ENCODE results near the gene OR2T27.

The OR2T27 gene

GRCh38 chr1:248696261-248696660, 40.9 kb upstream of the OR2T27 start:
- no peak for DNase-seq (ENCODE audit: low read depth)
- TF ChIP-seq CTCF (conservative IDR thresholded peaks at IDR 0.05; ENCODE audit: low read depth, low read length) = no peak
- no peak overlapping the region for H3K4me3 ChIP-seq (ENCODE audit: low read length)

DNA sequence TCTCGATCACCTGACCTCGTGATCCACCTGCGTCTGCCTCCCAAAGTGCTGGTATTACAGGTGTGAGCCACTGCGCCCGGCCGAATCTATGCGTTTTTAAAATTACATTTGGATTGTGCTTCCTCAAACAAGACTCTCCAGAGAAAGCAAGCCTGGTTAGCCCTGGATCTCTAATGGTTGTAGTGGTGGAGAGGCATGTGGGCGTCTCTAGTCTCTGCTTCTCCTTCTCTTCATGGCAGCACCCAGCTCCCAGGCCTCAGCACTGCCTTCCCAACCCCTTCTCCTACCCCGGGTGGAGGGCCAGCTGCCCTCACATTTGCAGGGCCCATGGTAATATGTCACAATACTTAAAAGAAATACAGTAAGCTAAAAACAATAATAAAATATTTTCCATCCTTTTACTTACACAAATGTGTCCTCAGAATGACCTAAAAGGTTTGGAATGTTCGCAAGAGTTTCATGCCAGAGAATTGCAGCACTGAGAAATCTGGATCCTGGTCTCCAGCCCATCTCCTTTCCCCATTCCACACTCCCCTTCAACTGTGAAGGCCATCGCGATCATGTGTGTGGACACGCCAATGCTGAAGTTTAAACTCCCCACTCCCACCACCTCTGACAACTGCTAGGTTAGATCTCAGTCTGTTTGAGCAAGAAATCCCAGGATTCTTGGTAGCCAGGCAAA, 40.3 kb upstream of the OR2T27 start:
- DNase-seq (ENCODE audit: low read depth) = no peak
- H3K4me3 ChIP-seq (ENCODE audit: low read length) = no peak overlapping the region
- TF ChIP-seq CTCF (conservative IDR thresholded peaks at IDR 0.05; ENCODE audit: low read depth, low read length) = no peak

DNA sequence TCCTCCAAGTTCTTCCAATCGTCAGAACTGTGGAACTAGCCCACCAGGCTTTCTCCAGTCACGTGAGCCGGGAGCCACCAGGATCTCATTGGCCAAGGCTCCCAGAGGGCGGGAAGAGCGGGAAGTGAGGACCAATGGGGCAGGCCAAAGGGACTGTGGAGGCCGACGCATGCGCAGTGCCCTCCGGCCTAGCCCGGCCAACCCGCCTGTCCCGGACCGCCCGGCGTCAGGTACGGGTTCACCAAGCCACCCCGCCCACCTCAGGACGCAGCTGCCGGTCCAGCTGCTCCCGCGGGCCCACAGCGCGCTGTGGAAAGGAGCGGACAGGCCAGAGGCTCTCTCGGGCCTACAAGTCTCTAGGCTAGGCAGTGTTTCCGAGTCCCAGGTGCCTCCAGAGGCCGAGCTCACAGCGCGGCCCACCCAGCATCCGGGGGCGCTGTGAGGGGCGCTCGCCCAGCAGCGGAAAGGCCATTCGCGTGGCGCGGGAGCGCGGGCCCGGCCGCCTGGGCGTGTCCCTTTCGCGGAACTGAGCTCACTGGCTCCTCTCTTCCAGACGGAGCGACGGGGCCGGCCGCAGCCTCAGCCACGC, 36.3 kb upstream of the OR2T27 start:
- H3K4me3 ChIP-seq (ENCODE audit: low read length) = no peak overlapping the region
- DNase-seq (ENCODE audit: low read depth) = no peak
- TF ChIP-seq CTCF (conservative IDR thresholded peaks at IDR 0.05; ENCODE audit: low read depth, low read length) = no peak

GRCh38 chr1:248688527-248689298, 33.4 kb upstream of the OR2T27 start:
- no peak overlapping the region for H3K4me3 ChIP-seq (ENCODE audit: low read length)
- DNase-seq (ENCODE audit: low read depth) = no peak
- TF ChIP-seq CTCF (conservative IDR thresholded peaks at IDR 0.05; ENCODE audit: low read depth, low read length) = no peak

GRCh38 chr1:248686815-248687214, 31.5 kb upstream of the OR2T27 start:
- no peak for DNase-seq (ENCODE audit: low read depth)
- TF ChIP-seq CTCF (conservative IDR thresholded peaks at IDR 0.05; ENCODE audit: low read depth, low read length) = no peak
- H3K4me3 ChIP-seq (ENCODE audit: low read length) = no peak overlapping the region

GRCh38 chr1:248681651-248682050, 26.3 kb upstream of the OR2T27 start:
- H3K4me3 ChIP-seq (ENCODE audit: low read length) = no peak overlapping the region
- TF ChIP-seq CTCF (conservative IDR thresholded peaks at IDR 0.05; ENCODE audit: low read depth, low read length) = no peak
- no peak for DNase-seq (ENCODE audit: low read depth)
